Gastrocnemius medialis (tissue), 4 donors: ENCODE measurements around the gene HOXA4. TPM values are rescaled to one million over a fixed set of nuclear protein-coding genes. Genes with fewer than 3 reads are reported as not detected.

Experiments
- ATAC-seq, 2 donors: fragments of 150-250 bp; one replicate each; pipeline ENCODE4 v1.9.1; 2016
- DNase-seq, 2 donors: peaks; one replicate each; pipeline ENCODE4 v3.0.0-alpha.2; 2019
- H3K27ac ChIP-seq, 4 donors: fragments of 200-600 bp; sonication (generic); 1 replicate in 1 of 4; 2 replicates in 3 of 4; pipeline ENCODE4 v1.5.1; 2016 to 2018; ENCODE audit warnings: mild to moderate bottlenecking in 2 of 4, moderate library complexity in 1 of 4
- H3K27me3 ChIP-seq, 3 donors: fragments of 200-600 bp; sonication (generic) in 2 of 3; 1 replicate in 1 of 3; 2 replicates in 2 of 3; pipeline versions ENCODE4 v1.5.1 to v1.6.0; 2016 to 2019; ENCODE audit warnings: mild to moderate bottlenecking in 1 of 3, moderate library complexity in 1 of 3
- H3K36me3 ChIP-seq, 2 donors: fragments of 200-600 bp; sonication (generic) in 1 of 2; one replicate each; pipeline ENCODE4 v1.5.1; 2017 to 2018
- H3K4me1 ChIP-seq, 2 donors: fragments of 200-600 bp; sonication (generic) in 1 of 2; one replicate each; pipeline ENCODE4 v1.5.1; 2016 to 2017; ENCODE audit warnings: mild to moderate bottlenecking in 2 of 2
- H3K4me3 ChIP-seq, 4 donors: fragments of 200-600 bp; sonication (generic) in 3 of 4; 1 replicate in 1 of 4; 2 replicates in 3 of 4; pipeline ENCODE4 v1.5.1; 2016 to 2019; ENCODE audit warnings: mild to moderate bottlenecking in 2 of 4
- H3K9me3 ChIP-seq, 3 donors: fragments of 200-600 bp; sonication (generic) in 2 of 3; 1 replicate in 1 of 3; 2 replicates in 2 of 3; pipeline ENCODE4 v1.5.1; 2016 to 2019
- POLR2A ChIP-seq, 2 donors: fragments of 450-650 bp; IDR thresholded peaks; one replicate each; pipeline ENCODE4 v1.6.1; 2017; ENCODE audit warnings: antibody characterized with exemption in 2 of 2, mild to moderate bottlenecking in 2 of 2, moderate library complexity in 2 of 2
- in situ Hi-C, 4 donors: fragments of 200-750 bp; cut with MboI; loops; one replicate each; pipeline versions ENCODE4 v1.15.0 to v1.8.0; 2017; ENCODE audit warnings: low sequenced_read_pairs in 4 of 4
- intact Hi-C: fragments of 100-400 bp; cut with DNase I; formaldehyde crosslinking; loops from one replicate; pipeline ENCODE4 v1.15.1; 2023; ENCODE audit warnings: low total_unique reads
- total RNA-seq, 4 donors: library from RNA; depleted of rRNA; stranded (reverse); fragments of >200 nt; gene quantifications; one replicate each; pipeline versions ENCODE4 v1.1.0 to v1.2.3, GENCODE V29; 2016
- TF ChIP-seq, protein P1 (sequence below), 5 experiments: fragments of 450-650 bp in 3 of 5; fragments of 200-600 bp in 2 of 5; sonication (generic) in 2 of 5; IDR thresholded peaks in 4 of 5; conservative IDR thresholded peaks in 1 of 5; 1 replicate in 4 of 5; 2 replicates in 1 of 5; pipeline ENCODE4 v1.5.1; 2016 to 2019; ENCODE audit warnings: antibody characterized with exemption in 5 of 5, mild to moderate bottlenecking in 3 of 5, moderate library complexity in 3 of 5

Gene HOXA4
- total RNA-seq, 4 donors from 2014 or later = 1.7 to 4.2 (median 2.9) TPM

DNA sequence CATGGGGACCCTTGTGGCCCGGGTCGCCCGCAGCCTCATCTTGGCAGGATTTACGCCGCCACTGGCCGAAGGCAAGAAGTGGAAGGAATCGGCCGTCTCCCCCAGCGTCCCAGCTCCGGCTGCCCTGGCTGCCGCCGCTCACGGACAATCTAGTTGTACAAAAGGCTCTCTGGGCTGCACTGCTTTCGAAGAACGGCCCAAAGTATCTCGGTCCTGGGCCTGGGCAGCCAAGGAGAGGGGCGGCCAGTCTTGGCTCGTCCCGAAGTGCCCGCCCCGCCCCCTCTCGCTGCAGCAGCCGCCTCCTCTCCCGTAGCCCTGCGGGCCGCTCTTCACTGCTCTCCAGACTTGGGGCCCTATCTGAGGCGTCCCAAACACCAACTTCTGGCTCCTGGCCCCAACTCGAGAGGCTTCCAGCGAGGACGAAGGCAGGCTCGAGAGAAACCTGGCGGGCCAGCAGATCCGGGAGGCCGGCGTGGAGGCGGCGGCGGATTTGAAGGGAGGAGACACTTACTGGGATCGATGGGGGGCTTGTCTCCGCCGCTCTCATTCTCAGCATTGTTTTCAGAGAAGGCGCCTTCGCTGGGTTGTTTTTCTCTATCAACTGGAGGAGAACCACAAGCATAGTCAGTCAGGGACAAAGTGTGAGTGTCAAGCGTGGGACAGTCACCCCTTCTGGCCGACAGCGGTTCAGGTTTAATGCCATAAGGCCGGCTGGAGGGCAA lies 34.0 kb upstream of the HOXA4 start:
- peak overlapping the region; percentile 90 to 99 (median 95) for H3K27ac ChIP-seq
- no peaks in the 10 kb centered on the region for H3K9me3 ChIP-seq
- no peaks in the 10 kb centered on the region for H3K27me3 ChIP-seq
- H3K36me3 ChIP-seq = no peaks in the 10 kb centered on the region
- TF ChIP-seq, protein P1, sequence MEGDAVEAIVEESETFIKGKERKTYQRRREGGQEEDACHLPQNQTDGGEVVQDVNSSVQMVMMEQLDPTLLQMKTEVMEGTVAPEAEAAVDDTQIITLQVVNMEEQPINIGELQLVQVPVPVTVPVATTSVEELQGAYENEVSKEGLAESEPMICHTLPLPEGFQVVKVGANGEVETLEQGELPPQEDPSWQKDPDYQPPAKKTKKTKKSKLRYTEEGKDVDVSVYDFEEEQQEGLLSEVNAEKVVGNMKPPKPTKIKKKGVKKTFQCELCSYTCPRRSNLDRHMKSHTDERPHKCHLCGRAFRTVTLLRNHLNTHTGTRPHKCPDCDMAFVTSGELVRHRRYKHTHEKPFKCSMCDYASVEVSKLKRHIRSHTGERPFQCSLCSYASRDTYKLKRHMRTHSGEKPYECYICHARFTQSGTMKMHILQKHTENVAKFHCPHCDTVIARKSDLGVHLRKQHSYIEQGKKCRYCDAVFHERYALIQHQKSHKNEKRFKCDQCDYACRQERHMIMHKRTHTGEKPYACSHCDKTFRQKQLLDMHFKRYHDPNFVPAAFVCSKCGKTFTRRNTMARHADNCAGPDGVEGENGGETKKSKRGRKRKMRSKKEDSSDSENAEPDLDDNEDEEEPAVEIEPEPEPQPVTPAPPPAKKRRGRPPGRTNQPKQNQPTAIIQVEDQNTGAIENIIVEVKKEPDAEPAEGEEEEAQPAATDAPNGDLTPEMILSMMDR (IDR thresholded peaks at IDR 0.05 in 4 of 5, conservative IDR thresholded peaks at IDR 0.05 in 1 of 5) = peak in 2 of 5 experiments; percentile 16 to 43
- no peak for TF ChIP-seq POLR2A (IDR thresholded peaks at IDR 0.05)
- in situ Hi-C loops (loop anchor here in 2 of 4 donors (5.0 to 25.0 kb wide), 3 partner anchors 952 to 1307 kb away; partner anchors contain the start of genes CBX3 (in 1 of the 2) and HNRNPA2B1 (in 1 of the 2)), intact Hi-C loops (loop anchor here (1.0 to 10.0 kb wide), 6 partner anchors 8 to 1400 kb away; partner anchors contain the start of genes CBX3, HNRNPA2B1, HOXA4 and HOXA7)
- H3K4me3 ChIP-seq = peak overlapping the region; percentile 62 to 88 (median 77)
- peak in 1 of 2 donors; percentile 54 for DNase-seq
- peaks cover 12 to 43% of the 10 kb centered on the region in 2 donors for H3K4me1 ChIP-seq
- ATAC-seq = peak; percentile 5 to 13

DNA sequence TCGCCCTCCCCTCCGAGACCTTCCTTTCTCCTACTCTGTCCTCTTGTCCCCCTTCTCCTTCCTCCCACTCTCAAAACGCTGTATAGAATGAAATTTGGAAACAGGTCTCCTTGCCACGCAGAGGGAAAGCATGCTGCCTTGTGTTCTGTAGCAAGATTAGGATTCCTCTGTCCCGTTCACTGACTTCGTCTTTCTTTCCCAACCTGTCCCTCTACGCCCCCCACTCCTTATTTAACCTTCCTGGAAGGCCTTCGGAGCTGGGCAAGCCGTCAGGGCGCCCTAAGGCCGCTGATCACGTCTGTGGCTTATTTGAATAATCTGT lies 33.4 kb upstream of the HOXA4 start:
- peak overlapping the region; percentile 90 to 99 (median 95) for H3K27ac ChIP-seq
- H3K36me3 ChIP-seq = no peaks in the 10 kb centered on the region
- in situ Hi-C loops = loop anchor here in 1 of 4 donors (10.0 to 25.0 kb wide), 2 partner anchors 952 to 1299 kb away; partner anchors contain the start of genes CBX3 and HNRNPA2B1
- peaks cover 12 to 43% of the 10 kb centered on the region in 2 donors for H3K4me1 ChIP-seq
- no peak for TF ChIP-seq POLR2A (IDR thresholded peaks at IDR 0.05)
- TF ChIP-seq, protein P1 (IDR thresholded peaks at IDR 0.05 in 4 of 5, conservative IDR thresholded peaks at IDR 0.05 in 1 of 5) = no peak
- no peak for DNase-seq
- ATAC-seq = no peak
- no peaks in the 10 kb centered on the region for H3K27me3 ChIP-seq
- H3K9me3 ChIP-seq = no peaks in the 10 kb centered on the region
- peak overlapping the region; percentile 62 to 88 (median 77) for H3K4me3 ChIP-seq
- intact Hi-C loops = loop anchor here (2.0 to 10.0 kb wide), 3 partner anchors 963 to 1399 kb away; partner anchors contain the start of genes CBX3 and HNRNPA2B1

DNA sequence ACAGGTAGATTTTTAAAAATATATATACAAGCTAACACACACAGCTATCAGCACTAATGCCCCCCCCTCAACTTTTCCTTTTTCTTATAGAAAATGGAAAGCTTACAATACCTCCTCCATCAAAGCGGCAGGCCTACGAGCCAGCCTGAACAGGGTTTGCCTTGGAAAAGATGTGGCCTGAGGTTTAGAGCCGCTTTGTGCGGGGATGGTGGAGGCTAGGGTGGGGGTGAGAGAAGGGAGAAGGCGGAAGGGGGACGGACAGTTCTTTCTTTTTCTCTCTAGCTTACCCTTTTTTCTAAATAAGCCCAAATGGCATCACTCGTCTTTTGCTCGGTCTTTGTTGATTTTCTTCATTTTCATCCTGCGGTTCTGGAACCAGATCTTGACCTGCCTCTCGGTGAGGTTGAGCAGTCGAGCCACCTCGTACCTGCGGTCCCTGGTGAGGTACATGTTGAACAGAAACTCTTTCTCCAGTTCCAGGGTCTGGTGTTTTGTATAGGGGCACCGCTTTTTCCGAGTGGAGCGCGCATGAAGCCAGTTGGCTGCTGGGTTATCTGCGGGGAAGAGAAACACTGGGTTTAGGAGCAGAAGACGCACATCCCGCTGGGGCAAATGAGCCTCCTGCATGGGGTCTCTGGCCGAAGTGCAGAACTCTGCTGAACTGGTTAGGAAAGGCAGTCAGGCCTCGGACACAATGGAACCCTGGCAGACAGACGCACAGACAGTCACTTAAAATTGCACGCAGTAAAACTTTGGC lies 32.9 kb upstream of the HOXA4 start:
- DNase-seq (peak in 1 of 2 donors; percentile 12), ATAC-seq (no peak)
- Histone ChIP-seq H3K27me3 (no peaks in the 10 kb centered on the region), H3K4me1 (peaks cover 12 to 43% of the 10 kb centered on the region in 2 donors), H3K9me3 (no peaks in the 10 kb centered on the region), H3K27ac (peak overlapping the region; percentile 90 to 99 (median 95)), H3K4me3 (peak overlapping the region; percentile 62 to 88 (median 77)), H3K36me3 (no peaks in the 10 kb centered on the region)
- intact Hi-C loops (loop anchor here (2.0 to 10.0 kb wide), 3 partner anchors 963 to 1399 kb away; partner anchors contain the start of genes CBX3 and HNRNPA2B1), in situ Hi-C loops (loop anchor here in 1 of 4 donors (10.0 to 25.0 kb wide), 2 partner anchors 951 to 1299 kb away; partner anchors contain the start of genes CBX3 and HNRNPA2B1)
- TF ChIP-seq, protein P1 (IDR thresholded peaks at IDR 0.05 in 4 of 5, conservative IDR thresholded peaks at IDR 0.05 in 1 of 5) = no peak
- TF ChIP-seq POLR2A (IDR thresholded peaks at IDR 0.05) = no peak

DNA sequence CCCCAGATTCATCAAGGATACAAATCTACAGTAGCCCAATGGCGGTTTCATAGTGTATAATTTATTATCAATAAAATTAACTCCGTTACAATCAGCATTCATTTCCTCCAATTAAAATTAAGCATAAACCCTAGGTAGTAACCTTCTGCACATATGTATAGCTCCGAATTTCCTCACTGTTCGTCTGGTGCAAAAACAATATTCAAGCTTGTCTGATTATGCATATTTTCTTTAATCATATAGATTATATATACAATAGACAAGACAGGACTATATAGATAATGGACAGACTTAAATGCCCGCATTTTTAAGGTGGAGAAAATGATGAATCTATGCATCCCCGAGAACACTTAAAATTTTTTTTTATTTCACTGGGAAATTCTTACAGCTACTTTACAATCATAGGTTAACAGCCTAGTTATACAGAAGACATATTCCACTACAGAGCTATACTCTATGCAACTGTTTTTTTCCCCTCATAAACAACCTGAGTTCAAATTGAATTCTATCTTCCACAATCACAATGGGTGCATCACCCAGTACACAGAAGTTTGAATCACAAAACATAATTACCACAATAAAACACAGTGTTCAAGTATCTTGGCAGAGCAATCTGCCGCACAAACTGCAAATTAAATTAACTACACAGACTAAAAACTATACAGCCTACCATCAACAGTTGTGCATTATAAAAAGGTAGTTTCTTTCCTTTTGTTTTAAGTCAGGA lies 32.2 kb upstream of the HOXA4 start:
- ATAC-seq = no peak
- Histone ChIP-seq H3K4me3 (peak overlapping the region in 3 of 4 donors; percentile 70 to 88 (median 84)), H3K27ac (peak overlapping the region in 2 of 4 donors; percentile 2 to 98), H3K9me3 (no peaks in the 10 kb centered on the region), H3K36me3 (no peaks in the 10 kb centered on the region), H3K4me1 (peaks cover 12 to 37% of the 10 kb centered on the region in 2 donors), H3K27me3 (no peaks in the 10 kb centered on the region)
- intact Hi-C loops (loop anchor here (5.0 to 10.0 kb wide), 2 partner anchors 1210 to 1398 kb away; no protein-coding TSS in a partner anchor), in situ Hi-C loops (loop anchor here in 1 of 4 donors (10.0 to 25.0 kb wide), 2 partner anchors 950 to 1298 kb away; partner anchors contain the start of genes CBX3 and HNRNPA2B1)
- TF ChIP-seq, protein P1 (IDR thresholded peaks at IDR 0.05 in 4 of 5, conservative IDR thresholded peaks at IDR 0.05 in 1 of 5) = no peak
- TF ChIP-seq POLR2A (IDR thresholded peaks at IDR 0.05) = no peak
- no peak for DNase-seq
